Bone marrow (tissue), 2 donors: ENCODE measurements around the gene PHLDB3.

ENCODE experiments used
- DNase-seq, 2 donors: peaks; one replicate each; lab custom pipeline; 2025; lab: John Stamatoyannopoulos, UW

PHLDB3 gene

GRCh38 chr19:43499042-43499441 lies 5.5 kb downstream of the PHLDB3 start:
- DNase-seq: no peak

GRCh38 chr19:43498233-43498842 lies 6.2 kb downstream of the PHLDB3 start:
- no peak for DNase-seq

- DNase-seq: no peak
Measured at GRCh38 chr19:43496960-43497359, 7.6 kb downstream of the PHLDB3 start.

GRCh38 chr19:43495082-43495481 lies 9.5 kb downstream of the PHLDB3 start:
- no peak for DNase-seq

GRCh38 chr19:43490759-43491158 lies 13.8 kb downstream of the PHLDB3 start:
- DNase-seq: no peak

- DNase-seq: no peak
Measured at GRCh38 chr19:43489979-43490599, 14.5 kb downstream of the PHLDB3 start.

- DNase-seq: peak in 1 of 2 donors; percentile 45
Measured at GRCh38 chr19:43489310-43489709, 15.2 kb downstream of the PHLDB3 start.

GRCh38 chr19:43488179-43488578 lies 16.4 kb downstream of the PHLDB3 start:
- no peak for DNase-seq

GRCh38 chr19:43486412-43486811 lies 18.1 kb downstream of the PHLDB3 start:
- DNase-seq: no peak

GRCh38 chr19:43485951-43486350 lies 18.6 kb downstream of the PHLDB3 start:
- DNase-seq: no peak

- no peak for DNase-seq
Measured at GRCh38 chr19:43483281-43483680, 21.3 kb downstream of the PHLDB3 start.

- DNase-seq: no peak
Measured at GRCh38 chr19:43482193-43482592, 22.4 kb downstream of the PHLDB3 start.

- no peak for DNase-seq
Measured at GRCh38 chr19:43481701-43482100, 22.8 kb downstream of the PHLDB3 start.

GRCh38 chr19:43480574-43480973 lies 24.0 kb downstream of the PHLDB3 start:
- no peak for DNase-seq

- no peak for DNase-seq
Measured at GRCh38 chr19:43479961-43480561, 24.5 kb downstream of the PHLDB3 start.

GRCh38 chr19:43479226-43479625 lies 25.3 kb downstream of the PHLDB3 start:
- DNase-seq: no peak

GRCh38 chr19:43478323-43478722 lies 26.2 kb downstream of the PHLDB3 start:
- DNase-seq: no peak

GRCh38 chr19:43476606-43477005 lies 27.9 kb downstream of the PHLDB3 start:
- no peak for DNase-seq

- peak; percentile 67 to 74 for DNase-seq
Measured at GRCh38 chr19:43474986-43475705, 29.4 kb downstream of the PHLDB3 start.

- no peak for DNase-seq
Measured at GRCh38 chr19:43474487-43474886, 30.1 kb downstream of the PHLDB3 start.

GRCh38 chr19:43471091-43471490 lies 33.5 kb downstream of the PHLDB3 start:
- DNase-seq: no peak

- no peak for DNase-seq
Measured at GRCh38 chr19:43470288-43470687, 34.3 kb downstream of the PHLDB3 start.

GRCh38 chr19:43469160-43469480 lies 35.4 kb downstream of the PHLDB3 start:
- DNase-seq: no peak
